Parathyroid adenoma (tissue), 2 donors: ENCODE results near the gene MED27.

Experiments
- H2AFZ ChIP-seq: fragments of 300-600 bp; sonication (generic); one replicate; pipeline ENCODE4 v1.7.0; 2017; ENCODE audit warnings: antibody characterized with exemption, mild to moderate bottlenecking
- H3K27ac ChIP-seq: fragments of 300-600 bp; sonication (generic); one replicate; pipeline ENCODE4 v1.7.0; 2017
- H3K27me3 ChIP-seq: fragments of 300-600 bp; sonication (generic); one replicate; pipeline ENCODE4 v1.7.0; 2017; ENCODE audit warnings: low read length; ENCODE audit not compliant: control insufficient read depth, insufficient read depth
- H3K36me3 ChIP-seq: fragments of 300-600 bp; sonication (generic); one replicate; pipeline ENCODE4 v1.7.0; 2017; ENCODE audit warnings: low read length; ENCODE audit not compliant: control insufficient read depth, insufficient read depth
- H3K4me1 ChIP-seq: fragments of 300-600 bp; sonication (generic); one replicate; pipeline ENCODE4 v1.7.0; 2017; ENCODE audit warnings: control low read depth
- H3K4me2 ChIP-seq: fragments of 300-600 bp; sonication (generic); one replicate; pipeline ENCODE4 v1.7.0; 2017; ENCODE audit warnings: low read length
- H3K4me3 ChIP-seq: fragments of 300-600 bp; sonication (generic); one replicate; pipeline ENCODE4 v1.7.0; 2017; ENCODE audit warnings: low read depth, low read length
- H3K79me2 ChIP-seq: fragments of 300-600 bp; sonication (generic); one replicate; pipeline ENCODE4 v1.7.0; 2017; ENCODE audit warnings: control low read depth
- H3K9ac ChIP-seq: fragments of 300-600 bp; sonication (generic); one replicate; pipeline ENCODE4 v1.7.0; 2017; ENCODE audit warnings: mild to moderate bottlenecking
- H3K9me3 ChIP-seq: fragments of 300-600 bp; sonication (generic); one replicate; pipeline ENCODE4 v1.7.0; 2017; ENCODE audit warnings: low read length; ENCODE audit not compliant: control insufficient read depth
- TF ChIP-seq, protein P1 (sequence below): fragments of 300-600 bp; sonication (generic); IDR thresholded peaks from one replicate; pipeline ENCODE4 v1.7.0; 2017; ENCODE audit warnings: antibody characterized with exemption, mild to moderate bottlenecking
- donor health status: primary hyperparathyroidism.

The MED27 gene

GRCh38 chr9:131960851-131961495 is 118.7 kb downstream of the MED27 start:
- Histone ChIP-seq H3K4me1 (no peaks in the 10 kb centered on the region), H3K4me2 (no peak overlapping the region), H3K4me3 (no peak overlapping the region), H2AFZ (no peak overlapping the region), H3K9ac (no peak overlapping the region), H3K27me3 (no peaks in the 10 kb centered on the region), H3K27ac (no peak overlapping the region), H3K36me3 (no peaks in the 10 kb centered on the region), H3K79me2 (no peaks in the 10 kb centered on the region), H3K9me3 (no peaks in the 10 kb centered on the region)
- TF ChIP-seq, protein P1, sequence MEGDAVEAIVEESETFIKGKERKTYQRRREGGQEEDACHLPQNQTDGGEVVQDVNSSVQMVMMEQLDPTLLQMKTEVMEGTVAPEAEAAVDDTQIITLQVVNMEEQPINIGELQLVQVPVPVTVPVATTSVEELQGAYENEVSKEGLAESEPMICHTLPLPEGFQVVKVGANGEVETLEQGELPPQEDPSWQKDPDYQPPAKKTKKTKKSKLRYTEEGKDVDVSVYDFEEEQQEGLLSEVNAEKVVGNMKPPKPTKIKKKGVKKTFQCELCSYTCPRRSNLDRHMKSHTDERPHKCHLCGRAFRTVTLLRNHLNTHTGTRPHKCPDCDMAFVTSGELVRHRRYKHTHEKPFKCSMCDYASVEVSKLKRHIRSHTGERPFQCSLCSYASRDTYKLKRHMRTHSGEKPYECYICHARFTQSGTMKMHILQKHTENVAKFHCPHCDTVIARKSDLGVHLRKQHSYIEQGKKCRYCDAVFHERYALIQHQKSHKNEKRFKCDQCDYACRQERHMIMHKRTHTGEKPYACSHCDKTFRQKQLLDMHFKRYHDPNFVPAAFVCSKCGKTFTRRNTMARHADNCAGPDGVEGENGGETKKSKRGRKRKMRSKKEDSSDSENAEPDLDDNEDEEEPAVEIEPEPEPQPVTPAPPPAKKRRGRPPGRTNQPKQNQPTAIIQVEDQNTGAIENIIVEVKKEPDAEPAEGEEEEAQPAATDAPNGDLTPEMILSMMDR, result no peak

- Histone ChIP-seq H3K4me1 (no peaks in the 10 kb centered on the region), H3K9ac (no peak overlapping the region), H3K27ac (no peak overlapping the region), H2AFZ (no peak overlapping the region), H3K4me3 (no peak overlapping the region), H3K9me3 (no peaks in the 10 kb centered on the region), H3K79me2 (no peaks in the 10 kb centered on the region), H3K36me3 (no peaks in the 10 kb centered on the region), H3K4me2 (no peak overlapping the region), H3K27me3 (no peaks in the 10 kb centered on the region)
- TF ChIP-seq, protein P1, result no peak
Measured at GRCh38 chr9:131960311-131960710, 119.4 kb downstream of the MED27 start.

DNA sequence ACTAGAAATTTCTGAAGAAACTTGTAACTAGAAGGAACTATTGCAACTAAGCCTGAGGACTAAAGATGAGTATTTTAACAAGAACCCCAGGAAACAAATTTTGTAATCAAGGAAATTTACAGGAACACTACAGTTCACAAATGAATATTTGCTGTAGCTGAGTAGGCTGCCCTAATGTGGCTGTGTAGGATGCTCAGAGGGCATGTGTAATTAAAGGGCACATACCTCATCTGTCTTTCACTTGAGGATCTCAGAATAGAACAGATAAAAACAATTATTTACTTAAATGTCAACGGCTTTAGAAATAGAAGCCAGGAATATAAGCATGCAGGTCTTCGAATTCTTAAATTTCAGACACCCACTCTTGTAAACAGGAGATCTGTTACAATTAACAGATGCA is 119.8 kb downstream of the MED27 start:
- Histone ChIP-seq H3K4me3 (no peak overlapping the region), H3K4me2 (no peak overlapping the region), H3K9ac (no peak overlapping the region), H2AFZ (no peak overlapping the region), H3K27ac (no peak overlapping the region), H3K4me1 (no peaks in the 10 kb centered on the region), H3K36me3 (no peaks in the 10 kb centered on the region), H3K27me3 (no peaks in the 10 kb centered on the region), H3K9me3 (no peaks in the 10 kb centered on the region), H3K79me2 (no peaks in the 10 kb centered on the region)
- TF ChIP-seq, protein P1, result no peak

DNA sequence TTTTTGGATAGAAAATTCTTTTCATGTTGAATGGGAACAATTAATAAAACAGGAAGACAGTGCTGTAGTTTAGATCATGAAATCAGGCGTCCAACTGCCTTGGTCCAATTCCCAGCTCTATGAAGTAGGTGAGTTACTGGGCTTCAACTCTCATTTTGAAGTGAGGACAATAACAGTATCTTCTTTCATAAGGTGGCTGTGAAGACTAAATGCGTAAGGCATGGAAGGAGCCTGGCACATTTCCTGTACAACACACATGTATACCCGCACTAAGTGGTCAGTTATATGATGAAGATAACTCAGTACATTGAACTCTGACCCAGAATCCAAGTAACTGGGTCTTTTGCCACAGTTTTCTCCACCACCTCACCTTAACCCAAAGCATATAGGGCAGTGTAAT is 120.6 kb downstream of the MED27 start:
- Histone ChIP-seq H3K9me3 (no peaks in the 10 kb centered on the region), H3K4me3 (no peak overlapping the region), H3K4me1 (no peaks in the 10 kb centered on the region), H3K36me3 (no peaks in the 10 kb centered on the region), H3K79me2 (no peaks in the 10 kb centered on the region), H2AFZ (no peak overlapping the region), H3K27me3 (no peaks in the 10 kb centered on the region), H3K4me2 (no peak overlapping the region), H3K27ac (no peak overlapping the region), H3K9ac (no peak overlapping the region)
- TF ChIP-seq, protein P1, result no peak

DNA sequence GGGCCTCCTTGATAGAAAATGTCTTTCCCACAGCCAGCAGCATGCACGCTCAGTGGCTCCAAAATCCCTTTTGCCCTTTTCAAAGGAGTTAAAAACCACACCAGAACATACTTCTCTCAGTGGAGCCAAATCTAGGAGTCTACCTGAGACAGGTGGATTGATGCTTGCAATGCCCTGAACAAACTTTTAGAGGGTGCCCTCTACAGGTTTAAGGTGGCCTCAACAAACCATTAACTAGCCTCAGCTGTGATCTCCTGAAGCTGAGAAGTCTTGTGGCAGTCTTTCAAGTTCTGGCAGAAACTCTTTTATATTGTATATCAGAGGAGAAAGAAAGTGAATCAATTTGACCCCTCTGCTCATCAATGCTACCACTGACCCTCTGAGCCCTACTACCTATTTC is 125.4 kb downstream of the MED27 start:
- Histone ChIP-seq H3K36me3 (no peaks in the 10 kb centered on the region), H3K79me2 (no peaks in the 10 kb centered on the region), H3K4me1 (peaks cover 3% of the 10 kb centered on the region), H3K4me3 (no peak overlapping the region), H3K9ac (no peak overlapping the region), H3K27ac (no peak overlapping the region), H3K9me3 (no peaks in the 10 kb centered on the region), H3K4me2 (no peak overlapping the region), H2AFZ (no peak overlapping the region), H3K27me3 (no peaks in the 10 kb centered on the region)
- TF ChIP-seq, protein P1, result no peak
